ENCODE measurements around the gene ENTPD5.

Gene ENTPD5

GRCh38 chr14:74029136-74029535, 10.0 kb upstream of the ENTPD5 start:
- no peak for TF ChIP-seq CTCF (IDR thresholded peaks at IDR 0.05; ENCODE audit: low read depth, low read length, missing control alignments)
- no peak overlapping the region for H3K4me3 ChIP-seq (replicated peaks; ENCODE audit: low read depth, low read length)
- no peak for DNase-seq (ENCODE audit: extremely low read depth, low read depth)

- H3K4me3 ChIP-seq (replicated peaks; ENCODE audit: low read depth, low read length) = no peak overlapping the region
- DNase-seq (ENCODE audit: extremely low read depth, low read depth) = no peak
- TF ChIP-seq CTCF (IDR thresholded peaks at IDR 0.05; ENCODE audit: low read depth, low read length, missing control alignments) = no peak
Measured at GRCh38 chr14:74022346-74022745, 3.3 kb upstream of the ENTPD5 start.

- TF ChIP-seq CTCF (IDR thresholded peaks at IDR 0.05; ENCODE audit: low read depth, low read length, missing control alignments) = no peak
- no peak for DNase-seq (ENCODE audit: extremely low read depth, low read depth)
- peak overlapping the region; percentile 88 for H3K4me3 ChIP-seq (replicated peaks; ENCODE audit: low read depth, low read length)
Measured at GRCh38 chr14:74019408-74020137, 485 bp upstream of the ENTPD5 start.

DNA sequence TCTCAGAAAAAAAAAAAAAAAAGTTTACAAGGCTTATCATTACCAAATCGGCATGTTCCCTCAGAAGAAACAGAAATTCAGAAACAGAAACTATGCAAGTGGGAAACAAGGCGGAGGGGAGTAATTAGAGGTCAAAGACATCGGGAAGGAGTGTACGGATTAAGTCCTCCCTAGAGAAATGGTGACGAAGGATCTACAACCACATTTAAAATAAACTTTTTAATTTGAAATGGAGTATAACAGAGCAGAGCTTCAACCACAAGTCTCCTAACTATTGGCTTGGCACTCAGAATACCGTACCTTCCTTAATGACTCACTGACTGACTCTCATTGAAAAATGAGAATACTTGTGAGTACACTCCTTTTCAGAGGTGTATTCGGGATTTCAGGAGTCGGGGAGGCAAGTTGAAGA, 908 bp downstream of the ENTPD5 start:
- DNase-seq (ENCODE audit: extremely low read depth, low read depth) = no peak
- peak overlapping the region; percentile 88 for H3K4me3 ChIP-seq (replicated peaks; ENCODE audit: low read depth, low read length)
- TF ChIP-seq CTCF (IDR thresholded peaks at IDR 0.05; ENCODE audit: low read depth, low read length, missing control alignments) = no peak

- no peak overlapping the region for H3K4me3 ChIP-seq (replicated peaks; ENCODE audit: low read depth, low read length)
- TF ChIP-seq CTCF (IDR thresholded peaks at IDR 0.05; ENCODE audit: low read depth, low read length, missing control alignments) = no peak
- no peak for DNase-seq (ENCODE audit: extremely low read depth, low read depth)
Measured at GRCh38 chr14:74015963-74016362, 3.1 kb downstream of the ENTPD5 start.

GRCh38 chr14:74015176-74015575, 3.9 kb downstream of the ENTPD5 start:
- DNase-seq (ENCODE audit: extremely low read depth, low read depth) = no peak
- no peak overlapping the region for H3K4me3 ChIP-seq (replicated peaks; ENCODE audit: low read depth, low read length)
- no peak for TF ChIP-seq CTCF (IDR thresholded peaks at IDR 0.05; ENCODE audit: low read depth, low read length, missing control alignments)

GRCh38 chr14:74014299-74014698, 4.8 kb downstream of the ENTPD5 start:
- DNase-seq (ENCODE audit: extremely low read depth, low read depth) = no peak
- no peak overlapping the region for H3K4me3 ChIP-seq (replicated peaks; ENCODE audit: low read depth, low read length)
- TF ChIP-seq CTCF (IDR thresholded peaks at IDR 0.05; ENCODE audit: low read depth, low read length, missing control alignments) = no peak
